LNCAP (cell line): Measurements from ENCODE around the gene GALNT2.

Experiments used
- CTCF ChIP-seq: fragments of 450-650 bp; IDR thresholded peaks from 2 replicates; pipeline ENCODE4 v1.5.1; 2017; ENCODE audit warnings: mild to moderate bottlenecking

GALNT2 gene

GRCh38 chr1:230029244-230029941, 37.6 kb upstream of the GALNT2 start:
- no peak for TF ChIP-seq CTCF

GRCh38 chr1:230030122-230030821, 36.8 kb upstream of the GALNT2 start:
- TF ChIP-seq CTCF: no peak

DNA sequence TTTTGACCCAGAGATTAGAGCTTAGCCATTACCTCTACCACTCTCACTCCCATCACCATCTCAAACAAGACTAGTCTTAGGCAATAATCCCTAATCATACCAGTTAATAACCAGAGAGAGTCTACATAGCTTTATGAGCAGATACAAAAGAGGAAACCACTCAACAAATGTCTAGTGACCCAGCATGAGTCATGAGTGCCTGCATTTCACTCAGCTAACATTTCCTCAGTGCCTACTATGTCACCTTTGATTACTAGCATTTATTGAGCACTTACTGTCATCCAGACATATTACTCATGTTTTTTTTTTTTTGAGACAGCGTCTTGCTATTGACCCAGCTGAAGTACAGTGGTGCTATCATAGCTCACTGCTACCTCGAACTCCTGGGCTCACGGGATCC, 35.9 kb upstream of the GALNT2 start:
- TF ChIP-seq CTCF: no peak

DNA sequence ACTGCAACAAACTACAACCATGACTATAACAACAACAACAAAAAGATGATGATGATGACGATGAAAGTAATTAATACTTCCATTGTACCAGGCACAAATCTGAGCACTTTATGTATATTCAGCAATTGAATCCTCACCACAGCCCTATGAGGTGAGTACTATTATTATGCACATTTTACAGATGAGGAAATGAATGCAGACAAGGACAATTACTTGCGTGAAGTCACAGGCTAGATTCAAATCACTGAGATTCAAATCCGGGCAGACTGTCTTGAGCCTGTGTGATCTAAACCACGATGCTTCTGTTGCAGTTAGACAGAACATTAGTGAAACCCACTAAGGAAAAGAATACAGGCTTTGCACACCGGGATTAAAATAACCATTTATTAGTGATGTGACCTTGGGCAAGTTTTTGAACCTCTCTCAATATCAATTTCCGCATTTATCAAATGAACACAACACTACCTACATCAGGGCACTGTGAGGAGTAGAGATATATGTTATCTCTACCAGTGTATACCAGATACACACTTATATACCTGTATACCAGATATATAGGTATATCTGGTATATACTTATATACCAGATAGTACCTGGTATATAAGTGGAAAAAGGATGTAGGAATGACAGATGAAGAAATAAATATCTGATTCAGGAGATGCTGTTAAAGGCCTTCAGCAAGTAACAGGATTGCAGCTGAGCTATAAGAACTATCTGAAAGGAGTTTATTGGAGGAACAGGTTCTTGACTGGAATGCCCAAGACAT, 34.3 kb upstream of the GALNT2 start:
- TF ChIP-seq CTCF: no peak

GRCh38 chr1:230037261-230037660, 29.8 kb upstream of the GALNT2 start:
- no peak for TF ChIP-seq CTCF

DNA sequence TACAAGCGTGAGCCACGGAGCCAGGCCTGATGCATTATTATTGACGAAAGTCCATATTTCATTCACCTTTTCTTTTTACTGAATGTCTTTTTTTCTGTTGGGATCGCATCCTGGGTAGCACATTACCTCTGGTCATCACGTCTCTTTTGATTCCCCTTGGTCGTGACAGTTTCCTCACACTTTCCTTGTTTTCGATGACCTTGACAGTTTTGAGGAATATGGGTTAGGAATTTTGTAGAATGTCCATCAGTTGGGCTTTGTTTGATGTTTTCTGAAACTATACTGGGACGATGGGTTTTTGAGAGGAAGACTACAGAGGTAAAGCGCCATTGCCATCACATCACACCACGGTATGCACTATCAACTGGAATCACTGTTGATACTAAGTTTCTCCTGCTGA, 26.6 kb upstream of the GALNT2 start:
- TF ChIP-seq CTCF: no peak

- no peak for TF ChIP-seq CTCF
Measured at GRCh38 chr1:230043081-230043480, 24.0 kb upstream of the GALNT2 start.
